Liver (tissue), 9 donors: ENCODE data around the gene COL6A2. TPM values are rescaled to one million over a fixed set of nuclear protein-coding genes. Genes with fewer than 3 reads are reported as not detected.
A peak's percentile ranks its signal among the peaks of the same experiment; 100 is the strongest.

ENCODE experiments used
- DNase-seq: peaks from one replicate; pipeline ENCODE4 v3.0.0-alpha.2; 2017; ENCODE audit warnings: low spot score
- H3K27ac ChIP-seq, 2 donors: one replicate each; pipeline ENCODE4 v1.7.0; 2013; ENCODE audit warnings: inconsistent platforms in 2 of 2, low read length in 2 of 2, control low read depth in 1 of 2, low read depth in 1 of 2, mild to moderate bottlenecking in 1 of 2
- H3K27me3 ChIP-seq, 4 donors: one replicate each; pipeline versions ENCODE4 v1.6.1 to v1.7.0; 2013; ENCODE audit warnings: low read length in 3 of 4, inconsistent platforms in 1 of 4, mild to moderate bottlenecking in 1 of 4, moderate library complexity in 1 of 4; ENCODE audit not compliant: control insufficient read depth in 4 of 4, insufficient read depth in 4 of 4
- H3K36me3 ChIP-seq, 4 donors: one replicate each; pipeline versions ENCODE4 v1.6.1 to v1.7.0; 2013; ENCODE audit warnings: low read length in 3 of 4, mild to moderate bottlenecking in 3 of 4, low read depth in 1 of 4, moderate library complexity in 1 of 4; ENCODE audit not compliant: control insufficient read depth in 4 of 4, insufficient read depth in 3 of 4
- H3K4me1 ChIP-seq, 4 donors: one replicate each; pipeline versions ENCODE4 v1.6.1 to v1.7.0; 2013; ENCODE audit warnings: low read length in 3 of 4, mild to moderate bottlenecking in 3 of 4, moderate library complexity in 1 of 4; ENCODE audit not compliant: control insufficient read depth in 4 of 4, insufficient read depth in 4 of 4
- H3K4me3 ChIP-seq, 3 donors: one replicate each; pipeline versions ENCODE4 v1.6.1 to v1.7.0; 2013; ENCODE audit warnings: low read length in 3 of 3, control low read depth in 1 of 3, low read depth in 1 of 3, mild to moderate bottlenecking in 1 of 3
- H3K9ac ChIP-seq, 2 donors: one replicate each; pipeline ENCODE4 v1.7.0; 2013; ENCODE audit warnings: low read length in 2 of 2, mild to moderate bottlenecking in 2 of 2, moderate library complexity in 2 of 2, control low read depth in 1 of 2, low read depth in 1 of 2
- H3K9me3 ChIP-seq, 4 donors: one replicate each; pipeline versions ENCODE4 v1.6.1 to v1.7.0; 2013; ENCODE audit warnings: low read length in 3 of 4; ENCODE audit not compliant: control insufficient read depth in 4 of 4
- EGR1 ChIP-seq, 2 donors: IDR thresholded peaks; 2 replicates each; pipeline ENCODE4 v1.6.1; 2016 to 2018; ENCODE audit warnings: antibody characterized with exemption in 2 of 2, low read depth in 2 of 2
- FOXA1 ChIP-seq: IDR thresholded peaks from 2 replicates; pipeline ENCODE4 v1.6.1; 2016; ENCODE audit warnings: antibody characterized with exemption
- FOXA2 ChIP-seq: IDR thresholded peaks from 2 replicates; pipeline ENCODE4 v1.6.1; 2016; ENCODE audit warnings: antibody characterized with exemption
- GABPA ChIP-seq, 2 donors: IDR thresholded peaks in 1 of 2; conservative IDR thresholded peaks in 1 of 2; 2 replicates each; pipeline ENCODE4 v1.6.1; 2016; ENCODE audit warnings: antibody characterized with exemption in 2 of 2, mild to moderate bottlenecking in 1 of 2, moderate library complexity in 1 of 2
- HNF4A ChIP-seq, 2 donors: conservative IDR thresholded peaks; 2 replicates each; pipeline ENCODE4 v1.6.1; 2016; ENCODE audit warnings: antibody characterized with exemption in 2 of 2, mild to moderate bottlenecking in 2 of 2
- HNF4G ChIP-seq: IDR thresholded peaks from 2 replicates; pipeline ENCODE4 v1.6.1; 2016; ENCODE audit warnings: antibody characterized with exemption
- SP1 ChIP-seq: IDR thresholded peaks from 2 replicates; pipeline ENCODE4 v1.6.1; 2018; ENCODE audit warnings: antibody characterized with exemption, mild to moderate bottlenecking
- TAF1 ChIP-seq: conservative IDR thresholded peaks from 2 replicates; pipeline ENCODE4 v1.6.1; 2016; ENCODE audit warnings: antibody characterized with exemption, mild to moderate bottlenecking
- YY1 ChIP-seq: IDR thresholded peaks from 2 replicates; pipeline ENCODE4 v1.6.1; 2016; ENCODE audit warnings: antibody characterized with exemption, mild to moderate bottlenecking
- WGBS: extraction: QIAGEN DNeasy Blood & Tissue Kit; methylation state at CpG from one replicate; pipeline ENCODE4 v1.1.7; 2013; 5-methylcytosine and 5-hydroxymethylcytosine counted together
- polyA plus RNA-seq, 2 donors: library from polyadenylated mRNA; stranded (reverse) in 1 of 2; unstranded in 1 of 2; fragments of 200-250 nt in 1 of 2; fragments of >200 nt in 1 of 2; fragmentation: Nextera tagmentation in 1 of 2; extraction: Ambion mirVana in 1 of 2; gene quantifications; one replicate each; pipeline versions ENCODE4 v1.2.1 to v1.2.3, GENCODE V29; 2013 to 2015
- total RNA-seq, 2 donors: library from RNA; depleted of rRNA; stranded (reverse); fragments of >200 nt; gene quantifications; one replicate each; pipeline ENCODE4 v1.2.3, GENCODE V29; 2014
- TF ChIP-seq, protein P1 (sequence below): IDR thresholded peaks from 2 replicates; pipeline ENCODE4 v1.6.1; 2016; ENCODE audit warnings: antibody characterized with exemption
- TF ChIP-seq, protein P2 (sequence below): IDR thresholded peaks from 2 replicates; pipeline ENCODE4 v1.6.1; 2016; ENCODE audit warnings: antibody characterized with exemption
- TF ChIP-seq, protein P3 (sequence below): IDR thresholded peaks from 2 replicates; pipeline ENCODE4 v1.6.1; 2016; ENCODE audit warnings: antibody characterized with exemption, mild to moderate bottlenecking
- donor health status: healthy.
- donor health status: healthy.
- donor health status: healthy.
- donor health status: healthy.
- donor health status: healthy.

Gene COL6A2
- total and polyA plus RNA-seq, 4 donors: 5.8 to 80.8 (median 41.7) TPM

- no peak for DNase-seq
Measured at GRCh38 chr21:46057111-46057709, 40.7 kb upstream of the COL6A2 start.

DNA sequence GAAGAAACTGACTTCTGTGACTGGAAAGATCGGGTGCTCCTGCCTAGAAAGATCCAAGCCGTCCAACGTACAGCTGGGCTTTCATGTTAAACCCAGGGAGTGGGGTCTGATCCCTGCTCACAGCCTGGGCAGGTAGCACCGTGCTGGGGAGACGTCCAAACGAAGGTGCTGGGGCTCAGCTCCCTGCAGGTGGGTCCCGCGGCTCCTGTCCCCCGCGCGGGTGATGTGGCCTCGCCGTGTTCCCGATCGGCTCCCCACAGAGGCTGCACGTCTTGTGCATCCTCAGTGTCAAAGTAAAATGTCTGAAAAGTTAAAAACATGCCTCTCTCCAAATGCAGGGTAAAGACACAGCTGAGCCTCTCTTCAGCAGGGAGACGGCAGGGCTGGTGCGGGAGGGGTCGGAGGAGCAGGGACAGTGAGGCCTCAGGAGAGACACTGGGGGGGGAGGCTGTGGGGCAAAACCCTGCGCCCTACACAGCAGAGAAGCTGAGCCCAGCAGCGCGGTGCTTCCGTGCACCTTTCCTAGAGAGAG, 40.1 kb upstream of the COL6A2 start:
- Histone ChIP-seq H3K4me3 (no peak overlapping the region), H3K9ac (no peak overlapping the region), H3K9me3 (peaks cover 1 to 12% (median 5%) of the 10 kb centered on the region in 4 donors), H3K27ac (peak overlapping the region in 1 of 2 donors; percentile 38), H3K4me1 (no peaks in the 10 kb centered on the region), H3K27me3 (peaks cover 0 to 9% (median 0%) of the 10 kb centered on the region in 4 donors), H3K36me3 (no peaks in the 10 kb centered on the region)
- TF ChIP-seq, protein P1, sequence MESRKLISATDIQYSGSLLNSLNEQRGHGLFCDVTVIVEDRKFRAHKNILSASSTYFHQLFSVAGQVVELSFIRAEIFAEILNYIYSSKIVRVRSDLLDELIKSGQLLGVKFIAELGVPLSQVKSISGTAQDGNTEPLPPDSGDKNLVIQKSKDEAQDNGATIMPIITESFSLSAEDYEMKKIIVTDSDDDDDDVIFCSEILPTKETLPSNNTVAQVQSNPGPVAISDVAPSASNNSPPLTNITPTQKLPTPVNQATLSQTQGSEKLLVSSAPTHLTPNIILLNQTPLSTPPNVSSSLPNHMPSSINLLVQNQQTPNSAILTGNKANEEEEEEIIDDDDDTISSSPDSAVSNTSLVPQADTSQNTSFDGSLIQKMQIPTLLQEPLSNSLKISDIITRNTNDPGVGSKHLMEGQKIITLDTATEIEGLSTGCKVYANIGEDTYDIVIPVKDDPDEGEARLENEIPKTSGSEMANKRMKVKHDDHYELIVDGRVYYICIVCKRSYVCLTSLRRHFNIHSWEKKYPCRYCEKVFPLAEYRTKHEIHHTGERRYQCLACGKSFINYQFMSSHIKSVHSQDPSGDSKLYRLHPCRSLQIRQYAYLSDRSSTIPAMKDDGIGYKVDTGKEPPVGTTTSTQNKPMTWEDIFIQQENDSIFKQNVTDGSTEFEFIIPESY: no peak
- TF ChIP-seq HNF4G (no peak), FOXA2 (no peak), YY1 (no peak), GABPA (IDR thresholded peaks at IDR 0.05 in 1 of 2, conservative IDR thresholded peaks at IDR 0.05 in 1 of 2) (no peak), FOXA1 (no peak), HNF4A (conservative IDR thresholded peaks at IDR 0.05) (no peak)
- TF ChIP-seq, protein P2, sequence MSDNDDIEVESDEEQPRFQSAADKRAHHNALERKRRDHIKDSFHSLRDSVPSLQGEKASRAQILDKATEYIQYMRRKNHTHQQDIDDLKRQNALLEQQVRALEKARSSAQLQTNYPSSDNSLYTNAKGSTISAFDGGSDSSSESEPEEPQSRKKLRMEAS: no peak
- TF ChIP-seq, protein P3, sequence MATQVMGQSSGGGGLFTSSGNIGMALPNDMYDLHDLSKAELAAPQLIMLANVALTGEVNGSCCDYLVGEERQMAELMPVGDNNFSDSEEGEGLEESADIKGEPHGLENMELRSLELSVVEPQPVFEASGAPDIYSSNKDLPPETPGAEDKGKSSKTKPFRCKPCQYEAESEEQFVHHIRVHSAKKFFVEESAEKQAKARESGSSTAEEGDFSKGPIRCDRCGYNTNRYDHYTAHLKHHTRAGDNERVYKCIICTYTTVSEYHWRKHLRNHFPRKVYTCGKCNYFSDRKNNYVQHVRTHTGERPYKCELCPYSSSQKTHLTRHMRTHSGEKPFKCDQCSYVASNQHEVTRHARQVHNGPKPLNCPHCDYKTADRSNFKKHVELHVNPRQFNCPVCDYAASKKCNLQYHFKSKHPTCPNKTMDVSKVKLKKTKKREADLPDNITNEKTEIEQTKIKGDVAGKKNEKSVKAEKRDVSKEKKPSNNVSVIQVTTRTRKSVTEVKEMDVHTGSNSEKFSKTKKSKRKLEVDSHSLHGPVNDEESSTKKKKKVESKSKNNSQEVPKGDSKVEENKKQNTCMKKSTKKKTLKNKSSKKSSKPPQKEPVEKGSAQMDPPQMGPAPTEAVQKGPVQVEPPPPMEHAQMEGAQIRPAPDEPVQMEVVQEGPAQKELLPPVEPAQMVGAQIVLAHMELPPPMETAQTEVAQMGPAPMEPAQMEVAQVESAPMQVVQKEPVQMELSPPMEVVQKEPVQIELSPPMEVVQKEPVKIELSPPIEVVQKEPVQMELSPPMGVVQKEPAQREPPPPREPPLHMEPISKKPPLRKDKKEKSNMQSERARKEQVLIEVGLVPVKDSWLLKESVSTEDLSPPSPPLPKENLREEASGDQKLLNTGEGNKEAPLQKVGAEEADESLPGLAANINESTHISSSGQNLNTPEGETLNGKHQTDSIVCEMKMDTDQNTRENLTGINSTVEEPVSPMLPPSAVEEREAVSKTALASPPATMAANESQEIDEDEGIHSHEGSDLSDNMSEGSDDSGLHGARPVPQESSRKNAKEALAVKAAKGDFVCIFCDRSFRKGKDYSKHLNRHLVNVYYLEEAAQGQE: no peak
- WGBS: 81% methylated on average over 23 of the region's 23 CpGs
- no peak for DNase-seq

More at GRCh38 chr21:46057111-46057709, 40.7 kb upstream of the COL6A2 start:
- Histone ChIP-seq H3K27me3 (peaks cover 0 to 6% (median 0%) of the 10 kb centered on the region in 4 donors), H3K4me1 (no peaks in the 10 kb centered on the region), H3K36me3 (no peaks in the 10 kb centered on the region), H3K9me3 (peaks cover 0 to 12% (median 5%) of the 10 kb centered on the region in 4 donors), H3K4me3 (no peak overlapping the region), H3K27ac (peak overlapping the region; percentile 38 to 57), H3K9ac (no peak overlapping the region)
- 66% methylated on average over 27 of the region's 27 CpGs for WGBS
- TF ChIP-seq FOXA1 (no peak), GABPA (IDR thresholded peaks at IDR 0.05 in 1 of 2, conservative IDR thresholded peaks at IDR 0.05 in 1 of 2) (no peak), TAF1 (no peak), EGR1 (IDR thresholded peaks at IDR 0.05; ENCODE audit: low read depth in 2 of 2) (no peak), SP1 (no peak)
- TF ChIP-seq, protein P1: no peak
